Lower leg skin (tissue), 3 donors: ENCODE measurements around the gene PRIMPOL.

ENCODE experiments used
- POLR2A ChIP-seq, 2 donors: fragments of 450-650 bp; IDR thresholded peaks; one replicate each; pipeline ENCODE4 v1.6.1; 2016 to 2017; ENCODE audit warnings: antibody characterized with exemption in 2 of 2, mild to moderate bottlenecking in 1 of 2, moderate library complexity in 1 of 2
- TF ChIP-seq, protein P1 (sequence below), 3 donors: fragments of 450-650 bp; IDR thresholded peaks; one replicate each; pipeline ENCODE4 v1.5.1; 2016; ENCODE audit warnings: antibody characterized with exemption in 3 of 3, mild to moderate bottlenecking in 3 of 3, moderate library complexity in 2 of 3

DNA sequence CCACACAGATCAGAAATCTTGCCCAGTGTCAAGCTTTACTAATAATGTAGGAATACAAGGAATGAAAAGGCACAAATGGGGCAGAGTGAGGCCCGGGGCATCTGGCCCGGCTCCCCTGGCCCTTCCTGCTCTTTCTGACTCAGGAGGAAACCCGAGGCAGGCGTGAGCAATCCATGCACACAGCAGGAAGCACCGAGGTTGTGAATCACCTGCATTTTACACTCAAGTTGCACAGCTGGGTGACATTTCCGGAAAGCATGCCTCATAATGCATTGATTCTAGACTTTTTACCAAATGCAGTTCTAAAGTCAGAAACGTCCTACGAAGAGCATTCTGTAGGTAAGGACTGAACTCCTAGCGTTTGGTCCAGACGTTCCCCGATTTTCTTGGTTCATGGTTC, 38.9 kb downstream of the PRIMPOL start:
- TF ChIP-seq, protein P1, sequence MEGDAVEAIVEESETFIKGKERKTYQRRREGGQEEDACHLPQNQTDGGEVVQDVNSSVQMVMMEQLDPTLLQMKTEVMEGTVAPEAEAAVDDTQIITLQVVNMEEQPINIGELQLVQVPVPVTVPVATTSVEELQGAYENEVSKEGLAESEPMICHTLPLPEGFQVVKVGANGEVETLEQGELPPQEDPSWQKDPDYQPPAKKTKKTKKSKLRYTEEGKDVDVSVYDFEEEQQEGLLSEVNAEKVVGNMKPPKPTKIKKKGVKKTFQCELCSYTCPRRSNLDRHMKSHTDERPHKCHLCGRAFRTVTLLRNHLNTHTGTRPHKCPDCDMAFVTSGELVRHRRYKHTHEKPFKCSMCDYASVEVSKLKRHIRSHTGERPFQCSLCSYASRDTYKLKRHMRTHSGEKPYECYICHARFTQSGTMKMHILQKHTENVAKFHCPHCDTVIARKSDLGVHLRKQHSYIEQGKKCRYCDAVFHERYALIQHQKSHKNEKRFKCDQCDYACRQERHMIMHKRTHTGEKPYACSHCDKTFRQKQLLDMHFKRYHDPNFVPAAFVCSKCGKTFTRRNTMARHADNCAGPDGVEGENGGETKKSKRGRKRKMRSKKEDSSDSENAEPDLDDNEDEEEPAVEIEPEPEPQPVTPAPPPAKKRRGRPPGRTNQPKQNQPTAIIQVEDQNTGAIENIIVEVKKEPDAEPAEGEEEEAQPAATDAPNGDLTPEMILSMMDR (IDR thresholded peaks at IDR 0.05), result no peak
- no peak for TF ChIP-seq POLR2A (IDR thresholded peaks at IDR 0.05)
